Breast epithelium (tissue), 3 donors: Measurements from ENCODE around the gene GPR22.

Experiments
- CTCF ChIP-seq, 3 donors: fragments of 450-650 bp; IDR thresholded peaks; one replicate each; pipeline ENCODE4 v1.5.1; 2016 to 2017; ENCODE audit warnings: antibody characterized with exemption in 3 of 3, mild to moderate bottlenecking in 3 of 3, moderate library complexity in 3 of 3
- POLR2A ChIP-seq: fragments of 450-650 bp; IDR thresholded peaks from one replicate; pipeline ENCODE4 v1.6.1; 2016; ENCODE audit warnings: antibody characterized with exemption, mild to moderate bottlenecking, moderate library complexity

DNA sequence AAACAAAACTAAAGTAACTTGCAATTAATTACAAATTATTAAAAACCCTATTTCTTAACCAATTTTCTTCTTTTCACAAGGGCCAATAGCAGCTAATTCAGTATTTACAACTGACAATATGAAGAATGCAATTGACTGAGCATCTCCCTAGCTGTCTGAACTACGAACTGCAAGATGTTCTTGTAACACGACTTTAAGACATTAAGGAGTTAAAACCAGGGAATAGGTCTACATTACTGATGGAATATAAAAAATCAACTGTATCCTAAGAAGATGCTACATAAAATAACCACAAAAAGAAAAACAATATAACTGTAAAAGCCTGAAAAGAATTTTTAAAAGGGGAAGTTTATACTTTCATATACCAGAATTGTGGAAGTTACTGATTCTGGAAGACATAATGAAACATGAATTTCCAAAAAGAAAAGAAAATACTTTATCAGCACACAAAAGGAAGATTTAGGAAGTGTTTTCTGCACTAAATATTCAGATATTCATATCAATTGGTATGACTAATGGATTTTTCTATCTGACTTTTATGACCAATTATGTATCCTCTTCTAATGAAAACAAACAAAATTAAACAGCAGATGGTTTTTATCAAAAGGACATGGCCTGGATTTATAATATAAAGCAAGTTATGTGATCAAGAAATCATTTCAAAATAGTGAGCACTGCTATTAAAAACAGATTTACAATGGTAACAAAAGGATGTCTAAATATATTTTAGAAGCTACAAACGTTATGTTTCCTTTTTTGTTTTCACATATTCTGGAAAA, 1.6 kb downstream of the GPR22 start:
- TF ChIP-seq CTCF (IDR thresholded peaks at IDR 0.05) (no peak), POLR2A (no peak)
